Body of pancreas (tissue), 4 donors: ENCODE measurements around the gene HLA-C. TPM values are rescaled to one million over a fixed set of nuclear protein-coding genes. Genes with fewer than 3 reads are reported as not detected.

Source experiments
- ATAC-seq: fragments of 150-250 bp; one replicate; pipeline ENCODE4 v1.9.1; 2016
- DNase-seq, 4 donors: peaks; one replicate each; pipeline ENCODE4 v3.0.0-alpha.2; 2019
- H3K27ac ChIP-seq, 4 donors: fragments of 200-600 bp; sonication (generic); 1 replicate in 3 of 4; 2 replicates in 1 of 4; pipeline versions ENCODE4 v1.5.1 to v1.6.1; 2016 to 2019; ENCODE audit warnings: mild to moderate bottlenecking in 1 of 4, mixed read lengths in 1 of 4, moderate library complexity in 1 of 4
- H3K27me3 ChIP-seq, 2 donors: fragments of 200-600 bp; sonication (generic); one replicate each; pipeline ENCODE4 v1.6.0; 2016; ENCODE audit warnings: mild to moderate bottlenecking in 1 of 2
- H3K36me3 ChIP-seq, 2 donors: fragments of 200-600 bp; sonication (generic); replicated peaks in 1 of 2; 2 replicates each; pipeline ENCODE4 v1.5.1; 2016; ENCODE audit warnings: low read depth in 2 of 2; ENCODE audit not compliant: insufficient read depth in 1 of 2
- H3K4me1 ChIP-seq: fragments of 200-600 bp; sonication (generic); one replicate; pipeline ENCODE4 v1.6.0; 2016
- H3K4me3 ChIP-seq, 2 donors: fragments of 200-600 bp; sonication (generic); 1 replicate in 1 of 2; 2 replicates in 1 of 2; pipeline ENCODE4 v1.5.1; 2016 to 2019
- H3K9me3 ChIP-seq, 3 donors: fragments of 200-600 bp; sonication (generic); 1 replicate in 2 of 3; 2 replicates in 1 of 3; pipeline ENCODE4 v1.5.1; 2016
- CTCF ChIP-seq, 7 experiments: fragments of 450-650 bp in 4 of 7; fragments of 200-600 bp in 3 of 7; sonication (generic) in 3 of 7; IDR thresholded peaks; one replicate each; pipeline ENCODE4 v1.5.1; 2016 to 2019; ENCODE audit warnings: antibody characterized with exemption in 7 of 7
- POLR2A ChIP-seq, 3 donors: fragments of 450-650 bp; IDR thresholded peaks; one replicate each; pipeline ENCODE4 v1.6.1; 2016; ENCODE audit warnings: antibody characterized with exemption in 3 of 3, mild to moderate bottlenecking in 2 of 3
- WGBS, 2 donors: methylation state at CpG; one replicate each; pipeline ENCODE4 v1.1.5; 2017; 5-methylcytosine and 5-hydroxymethylcytosine counted together
- intact Hi-C: fragments of 100-400 bp; cut with DNase I; formaldehyde crosslinking; loops from one replicate; pipeline ENCODE4 v1.15.1; 2023
- total RNA-seq, 2 donors: library from RNA; depleted of rRNA; stranded (reverse); fragments of >200 nt; gene quantifications; one replicate each; pipeline ENCODE4 v1.1.0, GENCODE V29; 2016

The HLA-C gene
- total RNA-seq, 2 donors from 2014 or later = 93.9 to 364 TPM

GRCh38 chr6:31252625-31253024, 19.3 kb downstream of the HLA-C start:
- no peak for ATAC-seq
- DNase-seq = no peak
- no peaks in the 10 kb centered on the region for H3K27me3 ChIP-seq
- WGBS, 2 donors = 16% methylated on average over 3 of the region's 3 CpGs
- TF ChIP-seq CTCF (IDR thresholded peaks at IDR 0.05) (no peak), POLR2A (IDR thresholded peaks at IDR 0.05) (no peak)
- H3K4me1 ChIP-seq = no peaks in the 10 kb centered on the region
- no peaks in the 10 kb centered on the region for H3K9me3 ChIP-seq
- intact Hi-C loops = no loop called here
- H3K36me3 ChIP-seq = no peaks in the 10 kb centered on the region
- H3K4me3 ChIP-seq = no peak overlapping the region
- H3K27ac ChIP-seq = no peak overlapping the region

DNA sequence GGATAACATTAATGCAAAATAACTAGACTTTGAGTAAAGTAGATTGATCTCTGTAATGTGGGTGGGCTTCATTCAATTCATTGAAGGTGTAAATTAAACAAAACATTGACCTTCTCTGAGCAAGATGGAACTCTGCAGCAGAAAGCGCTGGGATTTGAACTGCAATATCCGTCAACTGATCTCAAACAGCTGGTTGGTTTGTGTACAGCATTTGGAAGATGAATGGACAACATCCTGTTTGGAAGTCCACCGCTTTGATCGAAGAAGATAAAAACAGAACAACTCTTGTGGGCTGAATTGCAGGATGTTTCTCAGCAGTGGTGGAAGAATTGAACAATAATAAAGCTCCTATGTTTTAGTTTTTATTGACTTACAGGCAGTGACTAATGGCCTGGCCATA, 20.6 kb downstream of the HLA-C start:
- intact Hi-C loops = no loop called here
- Histone ChIP-seq H3K9me3 (no peaks in the 10 kb centered on the region), H3K4me1 (no peaks in the 10 kb centered on the region), H3K27me3 (no peaks in the 10 kb centered on the region), H3K27ac (no peak overlapping the region), H3K4me3 (no peak overlapping the region), H3K36me3 (no peaks in the 10 kb centered on the region)
- 71 to 79% methylated on average over 4 of the region's 4 CpGs for WGBS, 2 donors
- DNase-seq (no peak), ATAC-seq (no peak)
- TF ChIP-seq POLR2A (IDR thresholded peaks at IDR 0.05) = no peak
- TF ChIP-seq CTCF (IDR thresholded peaks at IDR 0.05) = no peak

DNA sequence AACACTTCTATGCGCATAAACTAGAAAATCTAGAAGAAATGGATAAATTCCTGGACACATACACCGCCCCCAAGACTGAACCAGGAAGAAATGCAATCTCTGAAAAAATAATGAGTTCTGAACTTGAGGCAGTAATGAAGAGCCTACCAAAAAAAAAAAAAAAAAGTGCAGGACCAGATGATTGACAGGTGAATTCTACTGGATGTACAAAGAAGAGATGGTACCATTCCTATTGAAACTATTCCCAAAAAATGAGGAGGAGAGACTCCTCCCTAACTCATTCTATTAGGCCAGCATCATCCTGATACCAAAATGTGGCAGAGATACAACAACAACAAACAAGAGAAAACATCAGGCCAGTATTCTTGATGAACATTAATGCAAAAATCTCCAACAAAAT, 22.7 kb downstream of the HLA-C start:
- DNase-seq (no peak), ATAC-seq (no peak)
- H3K36me3 ChIP-seq = no peaks in the 10 kb centered on the region
- no peaks in the 10 kb centered on the region for H3K9me3 ChIP-seq
- no peaks in the 10 kb centered on the region for H3K4me1 ChIP-seq
- no peak overlapping the region for H3K4me3 ChIP-seq
- 77 to 91% methylated on average over 2 of the region's 2 CpGs for WGBS, 2 donors
- intact Hi-C loops = no loop called here
- no peak overlapping the region for H3K27ac ChIP-seq
- H3K27me3 ChIP-seq = no peaks in the 10 kb centered on the region
- no peak for TF ChIP-seq CTCF (IDR thresholded peaks at IDR 0.05)

GRCh38 chr6:31247813-31248212, 24.1 kb downstream of the HLA-C start:
- intact Hi-C loops = no loop called here
- ATAC-seq = no peak
- WGBS, 2 donors = 94 to 100% methylated on average over 2 of the region's 2 CpGs

More at GRCh38 chr6:31247813-31248212, 24.1 kb downstream of the HLA-C start:
- no peaks in the 10 kb centered on the region for H3K9me3 ChIP-seq
- TF ChIP-seq POLR2A (IDR thresholded peaks at IDR 0.05) (no peak), CTCF (IDR thresholded peaks at IDR 0.05) (no peak)
- no peaks in the 10 kb centered on the region for H3K36me3 ChIP-seq
- no peaks in the 10 kb centered on the region for H3K27me3 ChIP-seq
- H3K4me1 ChIP-seq = no peaks in the 10 kb centered on the region
- no peak overlapping the region for H3K27ac ChIP-seq
- DNase-seq = no peak
- H3K4me3 ChIP-seq = no peak overlapping the region
